GM21381 (cell line): Measurements from ENCODE around the gene SALL4.
"Not testable (repeated sequence)": the region's sequence is repeated elsewhere in the genome, so short reads cannot be mapped to it uniquely, and the experiment has no call there.

Source experiments
- ATAC-seq: cut with Tn5 transposase; IDR thresholded peaks from one replicate; pipeline ENCODE4 v1.9.1; 2021; ENCODE audit warnings: mild to moderate bottlenecking, moderate library complexity; ENCODE audit not compliant: unreplicated experiment

The SALL4 gene

DNA sequence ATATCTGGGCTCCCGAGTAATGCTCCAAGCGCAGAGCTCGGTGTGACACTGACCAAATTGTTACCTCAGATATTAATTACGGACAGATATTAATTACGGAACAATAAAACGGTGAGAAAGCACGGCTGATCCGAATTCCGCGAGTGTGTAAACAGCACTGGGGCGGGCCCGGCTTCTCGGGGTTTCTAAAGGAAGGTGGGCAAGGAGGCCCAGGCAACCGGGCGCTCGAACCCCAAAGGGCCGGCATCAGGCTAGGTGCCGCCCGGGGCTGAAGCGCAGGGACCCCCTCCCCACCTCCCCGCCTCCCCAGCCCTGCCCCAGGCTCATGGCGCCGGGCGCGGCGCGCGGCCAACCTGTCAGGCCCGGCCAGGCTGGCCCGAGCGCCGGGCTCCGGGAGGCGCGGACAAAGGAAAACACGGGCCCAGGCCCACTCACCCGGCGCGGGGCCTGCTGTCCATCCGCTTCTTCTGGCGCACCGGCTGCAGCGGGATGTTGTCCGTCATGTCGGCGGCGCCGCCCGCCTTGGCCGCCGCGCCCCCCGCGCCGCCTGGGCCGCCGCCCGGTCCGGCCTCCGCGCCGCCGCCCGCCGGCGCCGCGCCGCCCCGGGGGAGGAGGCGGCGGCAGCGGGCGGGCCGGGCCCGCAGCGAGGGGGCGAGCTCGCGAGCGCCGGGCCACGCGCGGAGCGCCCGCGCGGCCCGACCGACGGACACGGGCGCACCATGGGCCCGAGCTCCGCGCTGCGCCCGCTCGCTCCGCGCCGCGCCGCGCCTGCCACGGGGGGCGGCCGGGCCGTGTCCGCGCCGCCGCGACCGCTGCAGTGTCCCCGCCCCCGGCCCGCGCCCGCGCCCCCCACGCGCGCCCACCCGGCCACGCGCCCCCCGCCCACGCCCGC, 34.2 kb downstream of the SALL4 start, which contains the start of gene ATP9A:
TSS of gene ATP9A (minus strand) at position 524 of the 892 bp plus-strand sequence. CDS start at position 503, 21 bp downstream.
- ATAC-seq: no peak

DNA sequence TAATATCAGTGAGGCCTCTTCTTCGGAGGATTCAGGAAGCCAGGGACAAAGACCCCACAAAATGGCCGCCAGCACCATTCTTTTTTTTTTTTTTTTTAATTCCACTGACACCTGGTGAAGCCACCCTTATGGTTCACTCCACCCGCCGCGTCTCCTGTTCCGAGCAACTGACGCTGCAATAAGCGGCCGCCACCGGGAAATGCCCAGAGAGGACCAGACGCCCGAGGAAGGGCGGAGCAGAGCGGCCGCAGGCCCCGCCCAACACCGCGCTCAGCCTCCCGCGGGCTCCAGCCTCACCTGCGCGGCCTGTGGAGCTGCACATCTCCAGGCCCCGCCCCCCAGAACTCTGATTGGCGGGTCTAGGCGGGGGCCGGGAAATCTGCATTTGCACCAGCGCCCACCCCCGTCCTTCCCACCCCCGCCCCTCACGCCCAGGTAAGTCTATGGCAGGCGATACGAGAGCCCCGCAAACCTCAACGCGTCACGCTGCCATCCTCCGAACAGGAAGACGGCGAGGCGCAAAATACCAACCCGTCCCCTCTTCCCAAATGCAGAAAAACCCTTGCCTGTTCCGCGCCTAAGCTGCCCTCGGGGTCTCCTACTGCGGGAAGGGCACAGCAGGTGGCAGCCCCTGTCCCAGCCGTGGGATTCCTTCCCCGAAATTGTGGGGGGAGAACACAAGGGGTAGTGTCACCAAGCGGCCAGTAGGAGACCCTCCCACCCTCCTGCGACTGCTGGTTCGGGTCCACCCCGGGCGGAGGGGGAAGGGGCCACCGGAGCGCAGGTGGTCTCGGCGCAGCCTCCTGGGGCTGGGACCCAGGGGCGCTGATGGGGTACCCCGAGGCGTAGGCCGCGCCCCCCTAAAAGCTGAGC, 35.1 kb downstream of the SALL4 start:
- peak; percentile 48 for ATAC-seq

DNA sequence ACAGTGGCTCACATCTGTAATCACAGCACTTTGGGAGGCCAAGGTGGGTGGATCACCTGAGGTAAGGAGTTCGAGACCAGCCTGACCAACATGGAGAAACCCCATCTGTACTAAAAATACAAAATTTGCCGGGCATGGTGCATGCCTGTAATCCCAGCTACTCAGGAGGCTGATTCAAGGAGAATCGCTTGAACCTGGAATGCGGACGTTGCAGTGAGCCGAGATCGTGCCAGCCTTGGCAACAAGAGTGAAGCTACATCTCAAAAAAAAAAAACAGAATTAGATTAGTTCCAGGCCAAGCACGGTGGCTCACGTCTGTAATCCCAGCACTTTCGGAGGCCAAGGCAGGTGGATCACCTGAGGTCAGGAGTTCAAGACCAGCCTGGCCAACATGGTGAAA, 36.9 kb downstream of the SALL4 start:
- not testable (repeated sequence) for ATAC-seq

DNA sequence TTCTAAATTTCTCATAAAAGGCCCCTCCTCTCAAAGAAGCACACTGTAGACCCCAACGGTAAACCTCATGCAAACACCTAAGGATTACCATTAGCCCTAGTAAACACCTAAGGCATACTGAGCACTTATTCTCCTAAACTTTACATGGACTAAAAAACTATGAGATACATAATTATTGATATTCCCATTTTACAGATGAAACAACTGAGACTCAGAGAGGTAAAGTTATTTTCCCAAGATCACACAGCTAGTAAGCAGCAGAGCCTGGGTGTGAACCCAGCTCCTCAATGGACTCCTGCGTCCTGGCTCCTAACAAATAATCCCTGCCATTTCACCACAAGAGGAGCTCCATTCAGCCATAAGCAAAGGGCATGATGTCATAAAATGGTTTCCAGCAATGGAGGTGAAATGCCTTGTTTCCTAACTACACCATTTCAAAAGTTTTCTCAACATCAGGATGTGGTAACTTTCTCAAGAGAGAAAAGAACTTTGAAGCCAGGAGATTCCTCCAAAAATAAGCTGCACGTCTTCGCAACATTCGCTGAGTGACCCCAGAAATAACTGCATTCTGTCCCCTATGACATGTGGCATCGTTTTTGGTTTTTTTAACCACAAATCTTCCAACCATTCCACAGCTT, 38.2 kb downstream of the SALL4 start:
- ATAC-seq: no peak

DNA sequence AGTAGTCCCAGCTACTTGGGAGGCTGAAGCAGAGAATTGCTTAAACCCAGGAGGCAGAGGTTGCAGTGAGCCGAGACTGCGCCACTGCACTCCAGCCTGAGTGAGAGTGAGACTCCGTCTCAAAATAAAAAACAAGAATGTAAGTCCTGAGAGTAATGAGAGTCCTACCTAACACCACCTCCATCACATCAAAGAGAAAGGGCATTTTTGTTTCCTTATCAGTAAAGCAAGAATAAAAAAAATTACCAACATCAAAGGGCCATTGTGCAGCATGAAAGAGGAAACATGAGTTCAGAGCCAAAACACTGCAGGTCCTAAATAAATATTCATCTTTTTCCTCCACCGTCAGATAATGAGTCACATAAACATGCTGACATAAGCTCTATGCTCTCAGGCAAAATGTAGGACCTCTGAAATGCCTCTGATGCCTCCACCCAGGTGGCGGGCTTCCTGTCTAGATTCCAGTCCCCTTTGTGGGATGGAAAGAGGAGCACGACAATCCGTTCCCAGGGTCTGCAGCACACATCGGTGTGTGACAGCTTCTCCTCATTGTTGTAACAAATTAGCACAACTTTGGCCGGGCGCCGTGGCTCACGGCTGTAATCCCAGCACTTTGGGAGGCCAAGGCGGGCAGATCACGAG, 41.3 kb downstream of the SALL4 start:
- ATAC-seq: no peak

DNA sequence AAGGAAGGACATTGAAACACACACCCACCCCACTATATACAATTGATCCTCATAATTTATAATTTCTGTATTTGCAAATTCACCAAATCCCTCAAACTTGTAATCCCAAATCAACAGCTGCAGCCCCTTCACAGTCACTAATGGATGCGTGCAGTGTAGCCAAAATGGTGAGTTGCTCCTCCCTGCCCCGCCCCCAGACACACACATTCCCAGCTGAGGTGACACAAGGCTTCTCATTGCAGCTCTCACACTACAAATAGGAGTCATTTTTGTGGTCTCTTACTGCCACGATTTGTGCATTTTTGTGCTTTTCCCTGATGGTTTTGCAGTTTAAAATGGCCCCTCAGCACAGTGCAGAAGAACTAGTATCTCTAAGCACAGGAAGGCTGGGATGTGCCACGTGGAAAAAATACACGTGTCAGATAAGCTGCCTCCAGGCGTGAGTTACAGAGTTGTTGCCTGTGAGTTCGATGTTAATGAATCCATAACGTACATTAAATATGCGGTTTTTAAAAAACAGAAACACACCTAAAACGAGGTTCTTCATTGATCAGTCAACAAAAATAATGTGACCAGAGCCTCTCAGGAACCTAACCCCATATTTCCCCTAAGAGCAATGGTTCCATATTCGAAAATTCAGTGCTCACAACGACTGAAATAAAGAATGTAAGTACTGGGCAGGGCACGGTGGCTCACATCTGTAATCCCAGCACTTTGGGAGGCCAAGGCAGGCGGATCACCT, 42.4 kb downstream of the SALL4 start:
- ATAC-seq: no peak

DNA sequence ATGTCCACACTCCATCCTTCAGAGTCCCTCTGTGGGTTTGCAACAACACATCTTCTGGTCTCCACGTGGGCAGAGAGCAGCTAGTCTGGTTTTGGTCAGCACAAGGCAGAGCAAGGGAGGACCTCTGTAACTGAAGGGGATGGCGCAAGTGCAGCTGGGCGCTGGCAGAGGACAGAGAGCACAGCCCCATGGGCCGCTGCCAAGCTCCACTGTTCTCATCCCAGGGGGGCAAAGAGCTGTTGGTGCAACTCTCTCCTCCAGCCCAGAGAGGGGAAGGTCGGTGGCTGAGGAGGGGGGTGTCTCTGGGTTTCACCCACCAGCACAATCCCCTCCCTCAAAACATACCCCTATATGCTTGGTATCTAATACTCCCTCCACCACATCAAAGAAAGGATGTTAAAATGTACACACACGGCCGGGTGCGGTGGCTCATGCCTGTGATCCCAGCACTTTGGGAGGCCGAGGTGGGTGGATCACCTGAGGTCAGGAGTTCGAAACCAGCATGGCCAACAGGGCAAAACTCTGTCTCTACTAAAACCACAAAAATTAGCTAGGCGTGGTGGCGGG, 43.3 kb downstream of the SALL4 start:
- no peak for ATAC-seq

DNA sequence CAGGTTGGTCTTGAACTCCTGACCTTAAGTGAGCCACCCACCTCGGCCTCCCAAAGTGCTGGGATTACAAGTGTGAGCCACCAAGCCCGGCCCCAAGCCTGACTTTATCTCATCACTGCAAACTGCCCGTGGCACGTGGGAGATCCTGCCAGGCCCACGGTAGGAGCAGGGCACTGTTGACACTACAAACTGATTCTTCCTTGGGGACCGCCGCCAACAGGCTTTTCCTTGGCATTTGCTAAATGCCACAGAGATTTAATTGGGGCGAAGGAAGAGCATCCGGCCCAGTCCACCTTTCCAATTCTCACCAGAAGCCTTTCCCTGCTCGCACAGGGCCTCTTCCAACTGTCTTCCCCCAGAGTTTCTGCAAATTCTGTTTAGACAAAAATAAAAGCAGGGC, 45.1 kb downstream of the SALL4 start:
- ATAC-seq: no peak

DNA sequence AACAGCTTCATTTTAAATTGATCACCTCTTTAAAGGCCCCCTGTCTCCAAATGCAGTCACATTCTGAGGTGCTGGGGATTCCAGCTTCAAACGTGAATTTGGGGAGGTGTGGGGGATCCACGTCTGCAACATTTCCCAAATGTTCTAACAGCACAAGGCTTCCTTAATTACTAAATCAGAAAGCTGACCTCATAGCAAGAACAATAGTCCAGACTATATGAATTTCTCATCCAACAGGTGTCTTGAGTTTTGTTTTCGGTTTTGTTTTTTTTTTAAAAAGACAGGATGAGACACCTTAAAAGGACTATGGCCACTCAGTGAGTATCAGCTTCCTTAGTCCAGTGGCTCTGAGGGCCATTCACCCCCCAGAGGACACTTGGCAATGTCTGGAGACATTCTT, 45.7 kb downstream of the SALL4 start:
- peak; percentile 51 for ATAC-seq

DNA sequence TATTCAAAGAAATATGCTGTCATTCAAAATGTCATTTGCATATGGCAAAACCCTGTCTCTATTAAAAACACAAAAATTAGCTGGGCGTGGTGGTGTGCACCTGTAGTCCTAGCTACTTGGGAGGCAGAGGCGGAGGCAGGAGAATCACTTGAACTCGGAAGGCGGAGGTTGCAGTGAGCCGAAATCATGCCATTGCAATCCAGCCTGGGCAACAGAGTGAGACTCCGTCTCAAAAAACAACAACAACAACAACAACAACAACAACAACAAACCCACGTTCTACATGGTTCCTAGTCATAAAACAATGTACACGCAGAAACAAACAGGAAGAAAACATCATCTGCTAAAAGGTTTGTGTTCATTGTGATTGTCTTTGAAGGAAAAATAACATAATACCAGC, 49.1 kb downstream of the SALL4 start:
- not testable (repeated sequence) for ATAC-seq

DNA sequence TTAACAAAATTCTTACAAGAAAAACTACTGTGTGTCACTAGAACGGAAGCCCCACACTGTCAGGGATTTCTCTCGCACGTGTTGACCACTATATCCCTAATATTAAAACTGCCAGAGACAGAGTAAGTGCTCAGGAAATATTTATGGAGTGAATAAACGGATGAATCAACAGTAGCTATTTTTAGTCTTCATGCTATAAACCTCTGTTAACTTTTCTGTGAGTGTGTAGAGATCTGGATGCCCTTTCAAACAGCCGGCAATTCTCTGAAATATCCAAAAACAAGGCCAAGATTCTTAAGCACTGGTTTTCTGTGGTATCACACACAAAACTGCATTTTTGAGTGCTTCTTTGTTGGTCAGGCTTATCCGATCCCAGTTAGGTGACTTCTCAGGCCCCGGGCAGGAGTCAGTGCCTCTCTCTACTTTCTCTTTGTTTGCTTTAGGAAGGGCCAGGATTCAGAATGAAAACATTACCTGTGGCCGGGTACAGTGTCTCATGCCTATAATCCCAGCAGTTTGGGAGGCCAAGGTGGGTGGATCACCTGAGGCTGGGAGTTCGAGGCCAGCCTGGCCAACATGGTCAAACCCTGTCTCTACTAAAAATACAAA, 49.9 kb downstream of the SALL4 start:
- no peak for ATAC-seq

DNA sequence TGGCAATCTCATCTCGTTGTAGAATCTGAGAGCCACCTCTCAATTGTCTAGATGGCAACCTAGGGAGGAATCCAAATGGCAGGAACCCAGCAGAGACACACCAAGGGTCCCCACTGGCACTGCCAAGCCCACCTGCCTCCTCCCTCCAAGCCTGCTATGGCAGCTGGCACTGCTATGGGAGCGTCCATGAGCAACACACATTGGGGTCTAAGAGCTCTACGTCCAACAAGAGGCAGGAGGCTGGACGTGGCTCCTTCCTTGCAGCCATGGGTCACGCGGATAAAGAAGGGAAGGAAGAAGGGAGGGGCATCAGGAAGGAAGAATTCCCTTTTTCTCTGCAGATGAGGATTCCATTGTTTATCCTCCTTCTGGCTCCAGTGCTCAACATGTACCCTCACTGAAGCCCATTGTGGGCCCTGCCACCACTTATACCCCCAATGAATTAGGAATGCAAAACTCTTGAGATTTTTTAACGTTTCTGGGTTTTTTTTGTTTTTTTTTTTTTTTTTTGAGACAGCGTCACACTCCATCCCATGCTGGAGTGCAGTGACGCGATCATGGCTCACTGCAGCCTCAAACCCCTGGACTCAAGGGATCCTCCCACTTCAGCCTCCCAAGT, 51.4 kb downstream of the SALL4 start:
- no peak for ATAC-seq

DNA sequence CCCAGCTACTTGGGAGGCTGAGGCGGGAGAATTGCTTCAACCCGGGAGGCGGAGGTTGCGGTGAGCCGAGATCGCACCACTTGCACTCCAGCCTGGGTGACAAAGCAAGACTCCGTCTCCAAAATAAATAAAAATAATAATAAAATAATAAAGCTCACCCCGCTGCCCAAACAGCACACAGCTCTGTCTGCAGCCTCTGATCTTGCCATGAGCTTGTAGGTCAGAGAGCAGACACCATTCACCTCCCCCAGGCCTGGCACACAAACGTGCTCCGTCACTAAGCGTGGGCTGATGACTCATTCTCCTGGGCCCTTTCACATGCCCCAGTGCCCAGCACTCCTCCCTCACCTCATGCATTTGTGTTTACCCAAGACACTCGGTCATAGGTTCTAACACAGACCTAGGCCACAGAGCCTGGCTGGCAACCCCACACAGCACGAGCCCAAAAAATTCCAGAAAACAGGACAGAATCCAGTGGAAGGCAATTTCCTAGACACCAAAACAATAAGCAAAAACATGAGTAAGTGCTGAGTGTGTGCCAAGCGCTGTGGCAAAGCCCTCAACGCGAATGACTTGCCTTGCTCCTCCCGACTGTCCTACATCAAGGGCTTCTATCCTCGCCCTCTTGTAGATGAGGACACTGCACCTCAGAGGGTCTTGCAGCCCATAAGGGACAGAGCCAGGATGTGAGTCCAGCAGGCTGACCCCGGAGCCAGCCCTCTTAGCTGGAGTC, 52.1 kb downstream of the SALL4 start:
- ATAC-seq: no peak

DNA sequence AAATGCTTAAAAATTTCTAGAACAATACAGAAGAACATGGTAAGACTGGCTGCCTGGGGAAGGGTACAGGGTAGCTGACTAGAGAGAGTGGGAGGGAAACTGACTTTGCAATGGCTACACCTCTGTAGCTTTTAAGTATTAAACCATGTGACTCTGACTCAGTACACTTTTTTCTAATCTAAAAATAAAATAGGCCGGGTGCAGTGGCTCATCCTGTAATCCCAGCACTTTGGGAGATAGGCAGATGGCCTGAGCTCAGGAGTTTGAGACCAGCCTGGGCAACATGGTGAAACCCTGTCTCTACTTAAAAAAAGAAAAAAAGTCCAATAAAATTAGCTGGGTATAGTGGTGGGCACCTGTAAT, 52.7 kb downstream of the SALL4 start:
- ATAC-seq: no peak

DNA sequence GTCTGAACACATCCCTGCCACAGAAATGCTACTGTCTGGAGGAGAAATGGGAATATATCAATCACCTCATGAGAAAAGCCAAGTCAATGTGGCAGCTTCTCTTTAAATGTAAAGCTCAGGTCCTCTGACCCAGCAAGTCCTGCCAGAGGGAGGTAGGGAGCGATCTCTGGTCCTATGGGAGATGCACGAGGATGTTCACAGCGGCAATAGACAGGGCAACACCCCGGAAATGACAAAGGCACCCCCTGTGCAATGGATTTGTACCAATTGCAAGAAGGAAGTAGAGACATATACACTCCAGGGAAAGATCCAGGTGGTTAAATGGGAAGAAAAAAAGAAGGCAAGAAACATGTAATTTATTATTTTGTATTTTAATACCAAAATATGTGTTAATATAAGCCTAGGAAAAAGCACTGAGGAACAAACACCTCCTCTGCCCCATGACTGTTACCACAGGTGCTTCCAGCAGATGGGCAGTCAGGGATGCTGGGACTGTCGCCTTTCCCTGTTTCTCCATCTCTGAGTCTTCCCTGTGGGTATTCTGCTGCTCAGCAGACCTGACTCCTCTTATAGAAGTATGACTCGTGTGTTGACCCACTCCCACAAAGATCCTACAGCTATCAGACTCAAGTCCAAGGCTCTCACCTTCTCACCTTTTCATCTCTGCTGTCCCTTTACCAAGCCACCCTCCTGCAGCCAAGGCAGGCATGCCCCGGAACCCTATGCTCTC, 55.0 kb downstream of the SALL4 start:
- no peak for ATAC-seq

DNA sequence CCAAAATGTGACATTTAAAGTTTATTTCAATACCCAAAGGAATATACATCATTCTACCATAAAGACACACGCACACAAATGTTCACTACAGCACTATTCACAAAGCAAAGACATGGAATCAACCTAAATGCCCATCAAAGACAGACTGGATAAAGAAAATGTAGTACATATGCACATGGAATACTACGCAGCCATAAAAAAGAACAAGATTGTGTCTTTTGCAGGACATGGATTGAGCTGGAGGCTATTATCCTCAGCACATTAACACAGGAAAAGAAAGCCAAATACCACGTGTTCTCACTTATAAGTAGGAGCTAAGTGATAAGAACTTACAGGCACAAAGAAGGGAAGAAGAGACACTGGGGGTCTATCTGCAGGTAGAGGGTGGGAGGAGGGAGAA, 56.5 kb downstream of the SALL4 start:
- ATAC-seq: no peak

DNA sequence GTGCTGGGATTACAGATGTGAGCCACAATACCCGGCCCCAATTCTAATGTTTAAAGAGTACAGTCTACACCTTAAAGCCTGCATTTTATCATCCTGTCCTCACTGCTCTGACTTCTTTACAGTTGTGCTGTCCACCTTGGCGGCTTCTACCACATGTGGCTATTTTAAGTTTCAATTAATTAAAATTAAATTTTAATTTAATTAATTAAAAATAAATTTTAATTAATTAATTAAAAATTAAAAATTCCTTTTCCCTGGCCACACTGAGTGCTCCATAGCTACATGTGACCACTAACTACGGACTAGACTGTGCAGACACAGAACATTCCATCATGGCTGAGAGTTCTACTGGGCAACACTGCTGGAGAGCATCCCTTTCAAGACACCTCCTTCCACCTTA, 61.5 kb downstream of the SALL4 start:
- ATAC-seq: no peak

DNA sequence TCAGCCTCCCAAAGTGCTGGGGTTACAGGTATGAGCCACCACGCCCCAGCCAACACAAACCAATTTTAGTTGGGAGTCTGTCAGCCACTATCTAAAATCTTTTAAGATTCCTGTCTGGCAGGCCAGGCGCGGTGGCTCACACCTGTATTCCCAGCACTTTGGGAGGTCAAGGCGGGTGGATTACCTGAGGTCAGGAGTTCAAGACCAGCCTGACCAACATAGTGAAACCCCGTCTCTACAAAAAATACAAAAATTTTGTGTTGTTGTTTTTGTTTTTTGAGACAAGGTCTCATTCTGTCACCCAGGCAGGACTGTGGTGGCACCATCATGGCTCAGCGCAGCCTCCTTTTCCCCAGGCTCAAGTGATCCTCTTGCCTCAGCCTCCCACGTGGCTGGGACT, 62.0 kb downstream of the SALL4 start:
- not testable (repeated sequence) for ATAC-seq
